H1 (cell line): ENCODE measurements around the gene YWHAQ. TPM values are rescaled to one million over a fixed set of nuclear protein-coding genes. Genes with fewer than 3 reads are reported as not detected.

Source experiments
- CTCF ChIA-PET: fragments of 300-600 bp; sonication (Branson Sonifier 250); formaldehyde crosslinking; loops from one replicate; lab custom pipeline; 2021; ENCODE audit not compliant: partially characterized antibody; lab: Charles Lee
- POLR2A ChIA-PET: fragments of 300-600 bp; sonication (Branson Sonifier 250); formaldehyde crosslinking; loops from one replicate; lab custom pipeline; 2021; ENCODE audit warnings: inconsistent platforms; ENCODE audit not compliant: partially characterized antibody; lab: Charles Lee
- DNase-seq, 2 experiments: peaks; one replicate each; pipeline versions ENCODE4 v3.0.0 to v3.0.0-alpha.2; 2010 to 2022; ENCODE audit warnings: low spot score in 2 of 2, low read depth in 1 of 2, mixed read lengths in 1 of 2
- FAIRE-seq: peaks from 2 replicates; lab custom pipeline; 2011; peaks lifted over from hg19 to GRCh38; lab: Jason Lieb, UNC
- H2AFZ ChIP-seq: 2 replicates; pipeline ENCODE4 v1.8.1; 2012; ENCODE audit warnings: low read length, inconsistent platforms
- H2AK5ac ChIP-seq: 2 replicates; pipeline ENCODE4 v1.6.1; 2013; ENCODE audit warnings: low read depth, low read length
- H2BK120ac ChIP-seq: replicated peaks from 2 replicates; pipeline ENCODE3; 2013; ENCODE audit warnings: low read depth, low read length, inconsistent platforms
- H2BK12ac ChIP-seq: 2 replicates; pipeline ENCODE4 v1.6.1; 2013; ENCODE audit warnings: low read depth, low read length
- H2BK15ac ChIP-seq: 2 replicates; pipeline ENCODE4 v1.6.1; 2013; ENCODE audit warnings: low read length
- H2BK20ac ChIP-seq: 2 replicates; pipeline ENCODE4 v1.6.1; 2013; ENCODE audit warnings: low read length
- H2BK5ac ChIP-seq: 2 replicates; pipeline ENCODE4 v1.6.1; 2013; ENCODE audit warnings: low read depth, low read length
- H3K14ac ChIP-seq: 2 replicates; pipeline ENCODE4 v1.6.1; 2013; ENCODE audit warnings: inconsistent platforms; ENCODE audit not compliant: insufficient read length
- H3K18ac ChIP-seq: 2 replicates; pipeline ENCODE4 v1.6.1; 2013; ENCODE audit warnings: low read length; ENCODE audit errors: extremely low read depth
- H3K23ac ChIP-seq: 2 replicates; pipeline ENCODE4 v1.6.1; 2013; ENCODE audit warnings: inconsistent platforms; ENCODE audit not compliant: insufficient read length
- H3K23me2 ChIP-seq: 2 replicates; pipeline ENCODE4 v1.6.1; 2013; ENCODE audit warnings: low read depth, low read length
- H3K27ac ChIP-seq: 2 replicates; pipeline ENCODE4 v1.6.1; 2011; ENCODE audit warnings: low read depth, low read length, inconsistent platforms
- H3K27me3 ChIP-seq, 4 experiments: replicated peaks in 1 of 4; 1 replicate in 1 of 4; 2 replicates in 3 of 4; pipeline versions ENCODE4 v1.6.1 to v1.8.1; 2011 to 2013; ENCODE audit warnings: low read length in 3 of 4, mild to moderate bottlenecking in 3 of 4, inconsistent platforms in 2 of 4, mixed read lengths in 2 of 4, moderate library complexity in 1 of 4; ENCODE audit not compliant: control insufficient read depth in 3 of 4, insufficient read depth in 3 of 4; ENCODE audit errors: extremely low read depth in 1 of 4
- H3K36me3 ChIP-seq, 4 experiments: 2 replicates each; pipeline versions ENCODE4 v1.6.1 to v1.8.1; 2011 to 2013; ENCODE audit warnings: mild to moderate bottlenecking in 4 of 4, low read length in 3 of 4, moderate library complexity in 2 of 4, control low read depth in 1 of 4, inconsistent platforms in 1 of 4; ENCODE audit not compliant: insufficient read depth in 4 of 4, control insufficient read depth in 2 of 4
- H3K4ac ChIP-seq: replicated peaks from 2 replicates; pipeline ENCODE3; 2013; ENCODE audit warnings: low read length, low read depth, mixed read lengths, inconsistent platforms; ENCODE audit not compliant: insufficient read length
- H3K4me1 ChIP-seq, 4 experiments: replicated peaks in 1 of 4; 1 replicate in 1 of 4; 2 replicates in 3 of 4; pipeline versions ENCODE4 v1.6.1 to v1.8.1; 2011 to 2013; ENCODE audit warnings: low read length in 3 of 4, inconsistent platforms in 2 of 4, mixed read lengths in 1 of 4; ENCODE audit not compliant: insufficient read depth in 4 of 4, control insufficient read depth in 3 of 4
- H3K4me2 ChIP-seq, 2 experiments: 2 replicates each; pipeline versions ENCODE4 v1.6.1 to v1.8.1; 2011 to 2013; ENCODE audit warnings: low read depth in 2 of 2, low read length in 2 of 2, control low read depth in 1 of 2, inconsistent platforms in 1 of 2, mild to moderate bottlenecking in 1 of 2; ENCODE audit not compliant: insufficient read depth in 1 of 2
- H3K4me3 ChIP-seq, 4 experiments: fragments of 200-600, 300-600 bp in 1 of 4; sonication (generic), shearing (Covaris generic), sonication (Bioruptor Twin) in 1 of 4; 2 replicates each; pipeline versions ENCODE4 v1.5.1 to v1.8.1; 2011 to 2016; ENCODE audit warnings: low read length in 4 of 4, low read depth in 3 of 4, control low read depth in 2 of 4, inconsistent platforms in 2 of 4, mild to moderate bottlenecking in 2 of 4, mixed read lengths in 1 of 4, moderate library complexity in 1 of 4; ENCODE audit not compliant: insufficient read depth in 2 of 4; ENCODE audit errors: extremely low read depth in 1 of 4
- H3K56ac ChIP-seq: replicated peaks from 2 replicates; pipeline ENCODE3; 2013; ENCODE audit warnings: low read depth, mild to moderate bottlenecking, mixed read lengths, low read length, inconsistent platforms; ENCODE audit not compliant: insufficient read length
- H3K79me1 ChIP-seq: 2 replicates; pipeline ENCODE4 v1.6.1; 2013; ENCODE audit warnings: low read depth, low read length, control low read depth
- H3K79me2 ChIP-seq, 2 experiments: 2 replicates each; pipeline versions ENCODE4 v1.6.1 to v1.8.1; 2012 to 2013; ENCODE audit warnings: low read length in 2 of 2, mild to moderate bottlenecking in 2 of 2, inconsistent platforms in 1 of 2; ENCODE audit not compliant: insufficient read depth in 2 of 2, control insufficient read depth in 1 of 2
- H3K9ac ChIP-seq, 4 experiments: replicated peaks in 1 of 4; 1 replicate in 1 of 4; 2 replicates in 3 of 4; pipeline versions ENCODE4 v1.6.1 to v1.8.1; 2011 to 2013; ENCODE audit warnings: low read depth in 3 of 4, low read length in 3 of 4, control low read depth in 2 of 4, mild to moderate bottlenecking in 2 of 4, moderate library complexity in 2 of 4, inconsistent platforms in 1 of 4; ENCODE audit errors: extremely low read depth in 1 of 4
- H3K9me3 ChIP-seq, 2 experiments: 2 replicates each; pipeline versions ENCODE4 v1.6.1 to v1.8.1; 2012 to 2013; ENCODE audit warnings: mild to moderate bottlenecking in 2 of 2, moderate library complexity in 2 of 2, control low read depth in 1 of 2, inconsistent platforms in 1 of 2, low read depth in 1 of 2, low read length in 1 of 2, mixed read lengths in 1 of 2; ENCODE audit not compliant: insufficient read depth in 2 of 2
- H4K20me1 ChIP-seq, 2 experiments: replicated peaks in 1 of 2; 2 replicates each; pipeline versions ENCODE3 to v1.8.1; 2011 to 2013; ENCODE audit warnings: inconsistent platforms in 2 of 2, low read length in 2 of 2, mild to moderate bottlenecking in 1 of 2; ENCODE audit not compliant: insufficient read depth in 2 of 2, control insufficient read depth in 1 of 2
- H4K5ac ChIP-seq: 2 replicates; pipeline ENCODE4 v1.6.1; 2013; ENCODE audit warnings: low read length, low read depth, mixed read lengths, inconsistent platforms; ENCODE audit not compliant: insufficient read length
- H4K8ac ChIP-seq: 2 replicates; pipeline ENCODE4 v1.8.0; 2013; ENCODE audit warnings: mild to moderate bottlenecking, moderate library complexity, low read length, inconsistent platforms; ENCODE audit not compliant: insufficient read depth; ENCODE audit errors: extremely low read depth
- H4K91ac ChIP-seq: replicated peaks from 2 replicates; pipeline ENCODE3; 2013; ENCODE audit warnings: low read length, mixed read lengths, inconsistent platforms; ENCODE audit not compliant: insufficient read length
- HDAC6 ChIP-seq: IDR thresholded peaks from one replicate; pipeline ENCODE4 v1.7.1; 2012; ENCODE audit warnings: low read depth, mild to moderate bottlenecking, inconsistent platforms, low read length, moderate library complexity
- SUZ12 ChIP-seq: fragments of 200-600 bp; sonication (generic); IDR thresholded peaks from 2 replicates; pipeline ENCODE4 v1.6.1; 2012; ENCODE audit warnings: mild to moderate bottlenecking, inconsistent platforms, low read length, moderate library complexity, mixed read lengths
- WGBS, 2 experiments: shearing (Covaris generic) in 1 of 2; methylation state at CpG; one replicate each; pipeline versions ENCODE4 v1.1.6 to v1.1.7; 2013 to 2015; ENCODE audit warnings: low lambda C conversion rate in 2 of 2, mixed read lengths in 2 of 2, inconsistent platforms in 1 of 2, low coverage in 1 of 2, missing lambda C conversion rate in 1 of 2; ENCODE audit not compliant: insufficient replicate concordance in 2 of 2, insufficient coverage in 1 of 2, insufficient read length in 1 of 2; ENCODE audit errors: extremely low coverage in 1 of 2, missing lambda C conversion rate in 1 of 2; 5-methylcytosine and 5-hydroxymethylcytosine counted together
- polyA plus RNA-seq, 7 experiments: library from polyadenylated mRNA; depleted of rRNA in 3 of 7; stranded (reverse) in 5 of 7; unstranded in 2 of 7; fragments of >200 nt in 5 of 7; fragments of 200-250 nt in 2 of 7; gene quantifications; 1 replicate in 5 of 7; 2 replicates in 1 of 7; 4 replicates in 1 of 7; pipeline versions ENCODE4 v1.2.1 to v1.2.3, GENCODE V29; 2011 to 2013; ENCODE audit warnings: missing spikeins in 2 of 7, mixed read lengths in 2 of 7
- total RNA-seq: library from RNA; stranded (reverse); fragmentation: NEBNext Ultra II Directional; extraction: Animal tissue kit (Norgen Biotek cat#: 25700); gene quantifications from 2 replicates; pipeline ENCODE4 v1.2.1, GENCODE V29; 2021

The YWHAQ gene
- total and polyA plus RNA-seq, 2 of the 8 experiments (the other 6 are each of a cell fraction or from before 2014, with no cell fraction given): 244 to 480 TPM

DNA sequence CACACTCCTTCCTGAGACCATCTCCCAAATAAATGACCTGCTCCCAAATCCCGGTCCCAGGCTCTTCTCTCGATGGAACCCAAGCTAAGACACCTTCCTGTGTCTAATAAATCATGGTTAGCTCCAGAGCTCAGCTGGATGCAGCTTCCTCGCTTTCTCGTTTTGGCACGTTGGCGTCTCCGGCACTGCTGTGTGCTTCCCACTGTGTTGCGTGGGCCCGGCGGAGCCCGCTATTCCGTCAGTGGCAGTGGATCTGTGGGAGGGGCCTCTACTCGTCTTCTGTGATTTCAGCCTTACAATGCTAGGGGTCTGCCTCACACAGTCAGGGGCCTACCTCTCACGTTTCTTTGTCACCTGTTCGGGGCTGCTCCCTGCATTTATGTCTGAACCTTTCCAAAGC is 29.4 kb upstream of the YWHAQ start:
- Histone ChIP-seq H3K23me2 (no peaks in the 10 kb centered on the region), H4K8ac (no peak overlapping the region), H3K36me3 (no peaks in the 10 kb centered on the region), H2BK12ac (no peak overlapping the region), H4K5ac (no peak overlapping the region), H4K91ac (no peak overlapping the region), H4K20me1 (no peaks in the 10 kb centered on the region), H2AK5ac (no peak overlapping the region), H3K9ac (no peak overlapping the region), H2BK20ac (no peak overlapping the region), H3K4ac (no peak overlapping the region), H3K27me3 (no peaks in the 10 kb centered on the region), H3K79me2 (no peaks in the 10 kb centered on the region), H3K4me2 (no peak overlapping the region), H2BK5ac (no peak overlapping the region), H3K4me3 (no peak overlapping the region), H3K14ac (no peak overlapping the region)
- WGBS, 2 experiments: 89% methylated on average over 15 of the region's 15 CpGs; no CpG with 5 or more reads in 1 of the 2 experiments
- no peak for FAIRE-seq
- CTCF ChIA-PET: no interaction called here
- TF ChIP-seq SUZ12 (no peak), HDAC6 (no peak)
- TF ChIP-seq, all 59 proteins: peak for 0
- no peak overlapping the region for H3K27ac ChIP-seq
- no peak overlapping the region; the same call in 1 of the 2 replicates for H2AFZ ChIP-seq
- H3K23ac ChIP-seq: no peak overlapping the region
- no peak overlapping the region for H2BK15ac ChIP-seq
- no peak for DNase-seq
- H3K79me1 ChIP-seq: no peaks in the 10 kb centered on the region
- H3K18ac ChIP-seq: no peak overlapping the region
- H3K56ac ChIP-seq: no peak overlapping the region
- POLR2A ChIA-PET: no interaction called here
- H2BK120ac ChIP-seq: no peak overlapping the region
- no peaks in the 10 kb centered on the region for H3K9me3 ChIP-seq
- H3K4me1 ChIP-seq: no peaks in the 10 kb centered on the region; a peak in 1 of 7 replicates
